Tibial artery (tissue), 4 donors: Measurements from ENCODE around the gene YBX2.

ENCODE experiments used
- DNase-seq, 2 donors: peaks; one replicate each; pipeline ENCODE4 v3.0.0-alpha.2; 2019
- H3K27ac ChIP-seq, 2 donors: fragments of 200-600 bp; sonication (generic) in 1 of 2; 1 replicate in 1 of 2; 2 replicates in 1 of 2; pipeline ENCODE4 v1.5.1; 2018 to 2019; ENCODE audit warnings: mild to moderate bottlenecking in 1 of 2
- H3K27me3 ChIP-seq, 2 donors: fragments of 200-600 bp; sonication (generic) in 1 of 2; one replicate each; pipeline versions ENCODE4 v1.5.1 to v1.6.0; 2016 to 2019
- H3K36me3 ChIP-seq, 3 donors: fragments of 200-600 bp; sonication (generic) in 2 of 3; one replicate each; pipeline ENCODE4 v1.5.1; 2016 to 2019; ENCODE audit warnings: mild to moderate bottlenecking in 2 of 3
- H3K4me1 ChIP-seq, 4 donors: fragments of 200-600 bp; sonication (generic) in 2 of 4; 1 replicate in 3 of 4; 2 replicates in 1 of 4; pipeline ENCODE4 v1.5.1; 2016 to 2019
- H3K4me3 ChIP-seq, 2 donors: fragments of 200-600 bp; sonication (generic) in 1 of 2; 1 replicate in 1 of 2; 2 replicates in 1 of 2; pipeline ENCODE4 v1.5.1; 2018 to 2019; ENCODE audit warnings: mild to moderate bottlenecking in 2 of 2
- H3K9me3 ChIP-seq, 3 donors: fragments of 200-600 bp; sonication (generic) in 1 of 3; one replicate each; pipeline ENCODE4 v1.5.1; 2016 to 2019
- CTCF ChIP-seq, 2 experiments: fragments of 200-600 bp in 1 of 2; fragments of 450-650 bp in 1 of 2; IDR thresholded peaks; one replicate each; pipeline ENCODE4 v1.5.1; 2017 to 2019; ENCODE audit warnings: antibody characterized with exemption in 2 of 2, mild to moderate bottlenecking in 1 of 2, moderate library complexity in 1 of 2
- intact Hi-C: fragments of 100-400 bp; cut with DNase I; formaldehyde crosslinking; loops from one replicate; pipeline ENCODE4 v1.15.0; 2023; ENCODE audit warnings: low total_unique reads

The YBX2 gene

GRCh38 chr17:7282752-7283321 lies 11.6 kb downstream of the YBX2 start:
- no peak for DNase-seq
- peak overlapping the region; percentile 53 to 56 for H3K4me3 ChIP-seq
- H3K9me3 ChIP-seq = no peaks in the 10 kb centered on the region
- H3K4me1 ChIP-seq = peaks cover 0 to 27% (median 21%) of the 10 kb centered on the region in 4 donors
- intact Hi-C loops = no loop called here
- no peaks in the 10 kb centered on the region for H3K36me3 ChIP-seq
- TF ChIP-seq CTCF (IDR thresholded peaks at IDR 0.05) = no peak
- H3K27me3 ChIP-seq = peaks cover 0 to under 1% of the 10 kb centered on the region in 2 donors
- H3K27ac ChIP-seq = peak overlapping the region; percentile 93 to 94

GRCh38 chr17:7281953-7282751 lies 12.3 kb downstream of the YBX2 start:
- DNase-seq = peak in 1 of 2 donors; percentile 86
- H3K27me3 ChIP-seq = no peaks in the 10 kb centered on the region
- TF ChIP-seq CTCF (IDR thresholded peaks at IDR 0.05) = no peak
- H3K27ac ChIP-seq = peak overlapping the region; percentile 93 to 94
- peak overlapping the region; percentile 53 to 56 for H3K4me3 ChIP-seq
- H3K4me1 ChIP-seq = peaks cover 0 to 27% (median 21%) of the 10 kb centered on the region in 4 donors
- no peaks in the 10 kb centered on the region for H3K9me3 ChIP-seq
- no peaks in the 10 kb centered on the region for H3K36me3 ChIP-seq
- intact Hi-C loops = no loop called here

- DNase-seq = peak; percentile 95 to 97
- no peaks in the 10 kb centered on the region for H3K9me3 ChIP-seq
- no peaks in the 10 kb centered on the region for H3K36me3 ChIP-seq
- intact Hi-C loops = no loop called here
- peak within 1 kb of the TSS; percentile 93 to 94 for H3K27ac ChIP-seq
- H3K4me1 ChIP-seq = peaks cover 0 to 27% (median 21%) of the 10 kb centered on the region in 4 donors
- no peaks in the 10 kb centered on the region for H3K27me3 ChIP-seq
- no peak for TF ChIP-seq CTCF (IDR thresholded peaks at IDR 0.05)
- peak within 1 kb of the TSS; percentile 53 to 56 for H3K4me3 ChIP-seq
Measured at GRCh38 chr17:7281074-7281952, 13.1 kb downstream of the YBX2 start, which contains the start of gene SLC2A4. TSS of gene SLC2A4 (plus strand) at chr17:7281718. CDS start at chr17:7281935, 217 bp downstream.

GRCh38 chr17:7280519-7281073 lies 13.8 kb downstream of the YBX2 start:
- Histone ChIP-seq H3K4me3 (peak overlapping the region; percentile 53 to 56), H3K9me3 (no peaks in the 10 kb centered on the region), H3K27me3 (no peaks in the 10 kb centered on the region), H3K27ac (peak overlapping the region; percentile 93 to 94), H3K4me1 (peaks cover 0 to 27% (median 21%) of the 10 kb centered on the region in 4 donors), H3K36me3 (no peaks in the 10 kb centered on the region)
- intact Hi-C loops = loop anchor here (1.0 kb wide), 1 partner anchor 16 kb away; no protein-coding TSS in a partner anchor
- TF ChIP-seq CTCF (IDR thresholded peaks at IDR 0.05) = peak; percentile 90 to 96
- DNase-seq = peak; percentile 70 to 91

- Histone ChIP-seq H3K27me3 (no peaks in the 10 kb centered on the region), H3K27ac (no peak overlapping the region), H3K4me3 (no peak overlapping the region), H3K9me3 (no peaks in the 10 kb centered on the region), H3K36me3 (no peaks in the 10 kb centered on the region), H3K4me1 (peaks cover 0 to 27% (median 21%) of the 10 kb centered on the region in 4 donors)
- TF ChIP-seq CTCF (IDR thresholded peaks at IDR 0.05) = no peak
- intact Hi-C loops = no loop called here
- DNase-seq = no peak
Measured at GRCh38 chr17:7279448-7279847, 15.0 kb downstream of the YBX2 start.
